ENCODE results near the gene CASP2.

DNA sequence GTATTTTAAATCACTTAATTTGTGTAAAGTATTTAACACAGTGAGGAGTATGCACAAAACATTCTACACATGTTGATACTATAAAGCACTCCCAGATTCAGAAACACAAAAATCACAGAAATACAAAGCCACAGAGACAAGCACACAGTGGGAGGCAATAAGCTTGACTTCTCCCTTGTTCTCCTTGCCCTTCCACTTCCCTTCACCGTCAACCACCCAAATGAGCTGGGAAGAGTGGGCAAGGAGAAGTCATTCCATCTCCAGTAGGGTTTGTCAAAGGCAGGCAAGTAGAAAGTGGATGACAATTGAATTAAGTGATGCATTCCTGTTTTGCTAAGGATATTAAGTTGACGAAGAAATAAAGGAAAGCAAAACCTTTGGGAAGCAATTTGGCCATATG is 7.6 kb upstream of the CASP2 start:
- TF ChIP-seq, protein P1, sequence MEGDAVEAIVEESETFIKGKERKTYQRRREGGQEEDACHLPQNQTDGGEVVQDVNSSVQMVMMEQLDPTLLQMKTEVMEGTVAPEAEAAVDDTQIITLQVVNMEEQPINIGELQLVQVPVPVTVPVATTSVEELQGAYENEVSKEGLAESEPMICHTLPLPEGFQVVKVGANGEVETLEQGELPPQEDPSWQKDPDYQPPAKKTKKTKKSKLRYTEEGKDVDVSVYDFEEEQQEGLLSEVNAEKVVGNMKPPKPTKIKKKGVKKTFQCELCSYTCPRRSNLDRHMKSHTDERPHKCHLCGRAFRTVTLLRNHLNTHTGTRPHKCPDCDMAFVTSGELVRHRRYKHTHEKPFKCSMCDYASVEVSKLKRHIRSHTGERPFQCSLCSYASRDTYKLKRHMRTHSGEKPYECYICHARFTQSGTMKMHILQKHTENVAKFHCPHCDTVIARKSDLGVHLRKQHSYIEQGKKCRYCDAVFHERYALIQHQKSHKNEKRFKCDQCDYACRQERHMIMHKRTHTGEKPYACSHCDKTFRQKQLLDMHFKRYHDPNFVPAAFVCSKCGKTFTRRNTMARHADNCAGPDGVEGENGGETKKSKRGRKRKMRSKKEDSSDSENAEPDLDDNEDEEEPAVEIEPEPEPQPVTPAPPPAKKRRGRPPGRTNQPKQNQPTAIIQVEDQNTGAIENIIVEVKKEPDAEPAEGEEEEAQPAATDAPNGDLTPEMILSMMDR (conservative IDR thresholded peaks at IDR 0.05): no peak
- TF ChIP-seq ZFX (IDR thresholded peaks at IDR 0.05): no peak

All from C4-2B (cell line).